GM23248 (cell line): Measurements from ENCODE around the gene HM13.

Experiments
- EZH2 ChIP-seq: fragments of 200-600 bp; sonication (generic); IDR thresholded peaks from 2 replicates; pipeline ENCODE4 v1.6.1; 2018; ENCODE audit warnings: antibody characterized with exemption, mild to moderate bottlenecking; ENCODE audit not compliant: insufficient read depth, poor library complexity, severe bottlenecking
- EZH2phosphoT487 ChIP-seq: fragments of 200-600 bp; sonication (generic); IDR thresholded peaks from 2 replicates; pipeline ENCODE4 v1.6.1; 2018; ENCODE audit warnings: antibody characterized with exemption, moderate library complexity, mild to moderate bottlenecking, low read depth; ENCODE audit not compliant: insufficient read depth

- TF ChIP-seq EZH2 (no peak), EZH2phosphoT487 (no peak)
These were observed 88.7 kb downstream of the HM13 start for GRCh38 chr20:31602779-31603441.
